H9 (cell line): ENCODE measurements around the gene TTC39B. TPM values are rescaled to one million over a fixed set of nuclear protein-coding genes. Genes with fewer than 3 reads are reported as not detected.

Experiments
- DNase-seq: peaks from one replicate; pipeline ENCODE4 v3.0.0-alpha.2; 2017
- H2AFZ ChIP-seq: one replicate; pipeline ENCODE4 v1.6.1; 2013; ENCODE audit warnings: mild to moderate bottlenecking, low read length, control low read depth, moderate library complexity
- H2AK5ac ChIP-seq: 2 replicates; pipeline ENCODE4 v1.6.1; 2013; ENCODE audit warnings: low read length, control low read depth, mixed read lengths; ENCODE audit not compliant: insufficient read length
- H2BK120ac ChIP-seq: one replicate; pipeline ENCODE4 v1.6.1; 2013; ENCODE audit warnings: low read depth, mild to moderate bottlenecking, low read length, control low read depth, inconsistent platforms; ENCODE audit not compliant: poor library complexity, severe bottlenecking
- H2BK12ac ChIP-seq: 2 replicates; pipeline ENCODE4 v1.6.1; 2013; ENCODE audit warnings: low read length, control low read depth, mixed read lengths, low read depth; ENCODE audit not compliant: insufficient read length
- H2BK15ac ChIP-seq: 2 replicates; pipeline ENCODE4 v1.6.1; 2013; ENCODE audit warnings: low read depth, low read length, control low read depth
- H2BK20ac ChIP-seq: one replicate; pipeline ENCODE4 v1.6.1; 2013; ENCODE audit warnings: low read depth, mild to moderate bottlenecking, low read length, control low read depth, inconsistent platforms; ENCODE audit not compliant: poor library complexity, severe bottlenecking
- H2BK5ac ChIP-seq: 2 replicates; pipeline ENCODE4 v1.6.1; 2013; ENCODE audit warnings: low read length, control low read depth, mixed read lengths; ENCODE audit not compliant: insufficient read length
- H3K14ac ChIP-seq: 2 replicates; pipeline ENCODE4 v1.6.1; 2013; ENCODE audit warnings: low read length, control low read depth; ENCODE audit not compliant: insufficient read depth
- H3K18ac ChIP-seq: 2 replicates; pipeline ENCODE4 v1.6.1; 2013; ENCODE audit warnings: low read depth, mild to moderate bottlenecking, mixed read lengths, low read length, control low read depth; ENCODE audit not compliant: insufficient read length
- H3K23ac ChIP-seq: 2 replicates; pipeline ENCODE4 v1.6.1; 2013; ENCODE audit warnings: low read length, control low read depth, mixed read lengths, low read depth; ENCODE audit not compliant: insufficient read length
- H3K23me2 ChIP-seq: 2 replicates; pipeline ENCODE4 v1.6.1; 2013; ENCODE audit warnings: low read depth, mild to moderate bottlenecking, mixed read lengths, low read length, control low read depth; ENCODE audit not compliant: insufficient read length, poor library complexity, severe bottlenecking
- H3K27ac ChIP-seq: 2 replicates; pipeline ENCODE4 v1.5.1; 2013; ENCODE audit warnings: low read length, control low read depth, mixed read lengths, low read depth; ENCODE audit not compliant: insufficient read length
- H3K27me3 ChIP-seq: 2 replicates; pipeline ENCODE4 v1.6.1; 2013; ENCODE audit warnings: low read length, control low read depth, inconsistent platforms; ENCODE audit not compliant: insufficient read depth
- H3K4ac ChIP-seq: 2 replicates; pipeline ENCODE4 v1.6.1; 2013; ENCODE audit warnings: low read depth, mild to moderate bottlenecking, control low read depth, inconsistent platforms, low read length, moderate library complexity
- H3K4me1 ChIP-seq: 2 replicates; pipeline ENCODE4 v1.6.1; 2013; ENCODE audit warnings: low read length, control low read depth, inconsistent platforms; ENCODE audit not compliant: insufficient read depth
- H3K4me2 ChIP-seq: 2 replicates; pipeline ENCODE4 v1.6.1; 2013; ENCODE audit warnings: low read length, control low read depth, mixed read lengths; ENCODE audit not compliant: insufficient read length, insufficient read depth
- H3K56ac ChIP-seq: 2 replicates; pipeline ENCODE4 v1.6.1; 2013; ENCODE audit warnings: low read depth, mild to moderate bottlenecking, mixed read lengths, low read length, control low read depth; ENCODE audit not compliant: insufficient read length
- H3K79me1 ChIP-seq: 2 replicates; pipeline ENCODE4 v1.6.1; 2013; ENCODE audit warnings: low read depth, mild to moderate bottlenecking, moderate library complexity, low read length, control low read depth, inconsistent platforms; ENCODE audit not compliant: insufficient read depth, poor library complexity, severe bottlenecking
- H3K79me2 ChIP-seq: 2 replicates; pipeline ENCODE4 v1.6.1; 2013; ENCODE audit warnings: low read length, control low read depth, inconsistent platforms; ENCODE audit not compliant: insufficient read depth
- H3K9ac ChIP-seq: 2 replicates; pipeline ENCODE4 v1.6.1; 2013; ENCODE audit warnings: low read length, control low read depth, mixed read lengths; ENCODE audit not compliant: insufficient read length; ENCODE audit errors: extremely low read depth
- H3K9me3 ChIP-seq: one replicate; pipeline ENCODE4 v1.6.1; 2013; ENCODE audit warnings: low read depth, low read length, inconsistent platforms; ENCODE audit not compliant: control insufficient read depth
- H3T11ph ChIP-seq: one replicate; pipeline ENCODE4 v1.6.1; 2013; ENCODE audit warnings: mild to moderate bottlenecking, low read length, control low read depth, inconsistent platforms
- H4K20me1 ChIP-seq: one replicate; pipeline ENCODE4 v1.6.1; 2013; ENCODE audit not compliant: control insufficient read depth, insufficient read length, insufficient read depth
- H4K5ac ChIP-seq: 2 replicates; pipeline ENCODE4 v1.6.1; 2013; ENCODE audit warnings: low read depth, mild to moderate bottlenecking, mixed read lengths, low read length, control low read depth; ENCODE audit not compliant: insufficient read length
- H4K8ac ChIP-seq: replicated peaks from 2 replicates; pipeline ENCODE4 v1.6.1; 2013; ENCODE audit warnings: low read length, control low read depth, mixed read lengths, low read depth; ENCODE audit not compliant: insufficient read length
- H4K91ac ChIP-seq: 2 replicates; pipeline ENCODE4 v1.6.1; 2013; ENCODE audit warnings: low read depth, mild to moderate bottlenecking, moderate library complexity, mixed read lengths, low read length, control low read depth; ENCODE audit not compliant: insufficient read length
- H3K27ac Mint-ChIP-seq, 3 experiments: 2 replicates in 2 of 3; 3 replicates in 1 of 3; pipeline ENCODE4 v1.8.0; 2020 to 2021; ENCODE audit warnings: mixed read lengths in 3 of 3, mild to moderate bottlenecking in 1 of 3, moderate library complexity in 1 of 3
- H3K27me3 Mint-ChIP-seq: 2 replicates; pipeline ENCODE4 v1.8.0; 2021; ENCODE audit warnings: low read depth, mild to moderate bottlenecking, moderate library complexity, mixed read lengths
- H3K36me3 Mint-ChIP-seq, 3 experiments: 2 replicates in 2 of 3; 3 replicates in 1 of 3; pipeline ENCODE4 v1.8.0; 2020 to 2021; ENCODE audit warnings: low read depth in 3 of 3, mixed read lengths in 3 of 3; ENCODE audit not compliant: insufficient read depth in 1 of 3
- H3K4me1 Mint-ChIP-seq, 2 experiments: 2 replicates each; pipeline ENCODE4 v1.8.0; 2020; ENCODE audit warnings: mixed read lengths in 2 of 2
- H3K4me3 Mint-ChIP-seq, 2 experiments: 2 replicates in 1 of 2; 3 replicates in 1 of 2; pipeline ENCODE4 v1.8.0; 2020 to 2021; ENCODE audit warnings: mild to moderate bottlenecking in 2 of 2, mixed read lengths in 2 of 2, moderate library complexity in 1 of 2
- H3K9me3 Mint-ChIP-seq, 2 experiments: 2 replicates in 1 of 2; 3 replicates in 1 of 2; pipeline ENCODE4 v1.8.0; 2020; ENCODE audit warnings: mild to moderate bottlenecking in 2 of 2, mixed read lengths in 2 of 2, moderate library complexity in 1 of 2
- WGBS: extraction: QIAGEN DNeasy Blood & Tissue Kit; methylation state at CpG from one replicate; pipeline ENCODE4 v1.1.7; 2013; ENCODE audit warnings: missing lambda C conversion rate, low lambda C conversion rate, mixed read lengths; ENCODE audit not compliant: insufficient read length; ENCODE audit errors: extremely low coverage; 5-methylcytosine and 5-hydroxymethylcytosine counted together
- total RNA-seq: library from RNA; stranded (reverse); gene quantifications from 2 replicates; pipeline ENCODE4 v1.2.1, GENCODE V29; 2021
- TF ChIP-seq, protein P1 (sequence below): fragments of 200-600 bp; sonication (generic); conservative IDR thresholded peaks from 3 replicates; pipeline ENCODE4 v1.8.0; 2021; ENCODE audit warnings: antibody characterized with exemption, mild to moderate bottlenecking

The TTC39B gene
- total RNA-seq, 1 experiment from 2014 or later: 8.2 TPM

DNA sequence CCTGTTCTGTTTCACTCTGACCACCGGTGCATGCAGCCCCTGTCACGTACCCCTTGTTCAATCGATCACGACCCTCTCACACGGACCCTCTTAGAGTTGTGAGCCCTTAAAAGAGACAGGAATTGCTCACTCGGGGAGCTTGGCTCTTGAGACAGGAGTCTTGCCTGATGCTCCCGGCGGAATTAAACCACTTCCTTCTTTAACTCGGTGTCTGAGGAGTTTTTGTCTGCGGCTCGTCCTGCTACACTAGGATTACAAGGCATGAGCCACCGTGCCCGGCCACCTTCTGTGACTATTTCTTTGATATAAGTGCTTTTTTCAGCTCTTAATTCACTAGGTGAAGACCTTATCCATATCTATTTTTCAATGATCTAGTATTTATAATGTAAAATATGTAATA is 167.5 kb downstream of the TTC39B start:
- no peak overlapping the region for H2AK5ac ChIP-seq
- no peak overlapping the region for H3K4me2 ChIP-seq
- peaks cover 6% of the 10 kb centered on the region; the same call in 1 of the 2 replicates for H3K4me1 ChIP-seq
- H3K4me3 Mint-ChIP-seq: no peak overlapping the region
- no peaks in the 10 kb centered on the region for H3K27me3 Mint-ChIP-seq
- TF ChIP-seq, protein P1, sequence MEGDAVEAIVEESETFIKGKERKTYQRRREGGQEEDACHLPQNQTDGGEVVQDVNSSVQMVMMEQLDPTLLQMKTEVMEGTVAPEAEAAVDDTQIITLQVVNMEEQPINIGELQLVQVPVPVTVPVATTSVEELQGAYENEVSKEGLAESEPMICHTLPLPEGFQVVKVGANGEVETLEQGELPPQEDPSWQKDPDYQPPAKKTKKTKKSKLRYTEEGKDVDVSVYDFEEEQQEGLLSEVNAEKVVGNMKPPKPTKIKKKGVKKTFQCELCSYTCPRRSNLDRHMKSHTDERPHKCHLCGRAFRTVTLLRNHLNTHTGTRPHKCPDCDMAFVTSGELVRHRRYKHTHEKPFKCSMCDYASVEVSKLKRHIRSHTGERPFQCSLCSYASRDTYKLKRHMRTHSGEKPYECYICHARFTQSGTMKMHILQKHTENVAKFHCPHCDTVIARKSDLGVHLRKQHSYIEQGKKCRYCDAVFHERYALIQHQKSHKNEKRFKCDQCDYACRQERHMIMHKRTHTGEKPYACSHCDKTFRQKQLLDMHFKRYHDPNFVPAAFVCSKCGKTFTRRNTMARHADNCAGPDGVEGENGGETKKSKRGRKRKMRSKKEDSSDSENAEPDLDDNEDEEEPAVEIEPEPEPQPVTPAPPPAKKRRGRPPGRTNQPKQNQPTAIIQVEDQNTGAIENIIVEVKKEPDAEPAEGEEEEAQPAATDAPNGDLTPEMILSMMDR: no peak
- H3K27ac Mint-ChIP-seq: peak overlapping the region; percentile 83 to 98 (median 97)
- H4K20me1 ChIP-seq: no peaks in the 10 kb centered on the region
- H3K4ac ChIP-seq: no peak overlapping the region
- no peak overlapping the region for H2BK5ac ChIP-seq
- H3K27me3 ChIP-seq: no peaks in the 10 kb centered on the region
- no peak overlapping the region for H2BK15ac ChIP-seq
- no peak overlapping the region for H2BK120ac ChIP-seq
- H3K27ac ChIP-seq: no peak overlapping the region
- H3K23me2 ChIP-seq: no peaks in the 10 kb centered on the region
- H3K36me3 Mint-ChIP-seq: peaks cover 0 to 3% (median 0%) of the 10 kb centered on the region in 3 experiments; a peak in 3 of 7 replicates
- H3K18ac ChIP-seq: no peak overlapping the region
- no peak for DNase-seq
- no peak overlapping the region for H3K23ac ChIP-seq
- H3T11ph ChIP-seq: no peak overlapping the region
- no peak overlapping the region for H4K8ac ChIP-seq
- H3K4me1 Mint-ChIP-seq: peaks cover 38 to 43% of the 10 kb centered on the region in 2 experiments
- no peaks in the 10 kb centered on the region for H3K9me3 ChIP-seq
- H3K79me2 ChIP-seq: no peaks in the 10 kb centered on the region
- H3K9me3 Mint-ChIP-seq: peaks cover 3 to 5% of the 10 kb centered on the region in 2 experiments; a peak in 3 of 5 replicates
- H3K9ac ChIP-seq: no peak overlapping the region
- no peak overlapping the region for H2BK12ac ChIP-seq
- no peak overlapping the region for H2BK20ac ChIP-seq
- no peak overlapping the region for H3K56ac ChIP-seq
- no peak overlapping the region for H2AFZ ChIP-seq
- H3K14ac ChIP-seq: no peak overlapping the region
- H4K91ac ChIP-seq: no peak overlapping the region
- no peaks in the 10 kb centered on the region for H3K79me1 ChIP-seq
- no CpG with 5 or more reads among the region's 13 CpGs for WGBS
- H4K5ac ChIP-seq: no peak overlapping the region
